ENCODE results near the gene ETFDH. TPM values are rescaled to one million over a fixed set of nuclear protein-coding genes. Genes with fewer than 3 reads are reported as not detected.
"Not testable (repeated sequence)": the region's sequence is repeated elsewhere in the genome, so short reads cannot be mapped to it uniquely, and the experiment has no call there.

The ETFDH gene
- total and polyA plus RNA-seq, 5 donors from 2014 or later, result 8.1 to 15.9 (median 9.4) TPM

- Histone ChIP-seq H3K27me3 (ENCODE audit: control insufficient read depth, insufficient read depth, low read length) (peaks cover 5% of the 10 kb centered on the region), H3K4me1 (ENCODE audit: control insufficient read depth, insufficient read depth, low read length, poor library complexity, severe bottlenecking) (no peaks in the 10 kb centered on the region), H3K36me3 (ENCODE audit: control insufficient read depth, insufficient read depth, low read length) (no peaks in the 10 kb centered on the region), H3K4me3 (ENCODE audit: low read depth, low read length) (no peak overlapping the region), H3K27ac (ENCODE audit: insufficient read depth, low read length, poor library complexity, severe bottlenecking) (no peak overlapping the region), H3K9me3 (ENCODE audit: control insufficient read depth in 2 of 2, low read length in 2 of 2) (no peaks in the 10 kb centered on the region)
- H3K4me1 Mint-ChIP-seq, result peaks cover 0 to 12% (median 7%) of the 10 kb centered on the region in 4 donors
- H3K4me3 Mint-ChIP-seq, result no peak overlapping the region
- H3K27me3 Mint-ChIP-seq, result peaks cover 26% of the 10 kb centered on the region
- DNase-seq (no peak), ATAC-seq (ENCODE audit: low read depth in 2 of 2) (no peak)
- H3K9me3 Mint-ChIP-seq, result peaks cover 0 to 3% (median 0%) of the 10 kb centered on the region in 7 donors
- H3K27ac Mint-ChIP-seq, result no peak overlapping the region
- no peaks in the 10 kb centered on the region for H3K36me3 Mint-ChIP-seq
Observed at GRCh38 chr4:158649111-158649680, 22.9 kb upstream of the ETFDH start.

GRCh38 chr4:158652920-158653319 is 19.2 kb upstream of the ETFDH start:
- Mint-ChIP-seq H3K4me1 (peaks cover 0 to 12% (median 7%) of the 10 kb centered on the region in 4 donors), H3K27ac (peak overlapping the region in 1 of 3 donors; percentile 32), H3K36me3 (no peaks in the 10 kb centered on the region), H3K9me3 (no peaks in the 10 kb centered on the region), H3K27me3 (peaks cover 13% of the 10 kb centered on the region), H3K4me3 (peak overlapping the region in 3 of 4 donors; percentile 25 to 59 (median 47))
- H3K36me3 ChIP-seq (ENCODE audit: control insufficient read depth, insufficient read depth, low read length), result no peaks in the 10 kb centered on the region
- no peak overlapping the region for H3K27ac ChIP-seq (ENCODE audit: insufficient read depth, low read length, poor library complexity, severe bottlenecking)
- H3K4me3 ChIP-seq (ENCODE audit: low read depth, low read length), result peak overlapping the region; percentile 68
- no peaks in the 10 kb centered on the region for H3K4me1 ChIP-seq (ENCODE audit: control insufficient read depth, insufficient read depth, low read length, poor library complexity, severe bottlenecking)
- DNase-seq (peak in 1 of 3 donors; percentile 22), ATAC-seq (ENCODE audit: low read depth in 2 of 2) (no peak)
- no peaks in the 10 kb centered on the region for H3K9me3 ChIP-seq (ENCODE audit: control insufficient read depth in 2 of 2, low read length in 2 of 2)
- H3K27me3 ChIP-seq (ENCODE audit: control insufficient read depth, insufficient read depth, low read length), result peaks cover 4% of the 10 kb centered on the region

GRCh38 chr4:158656439-158656838 is 15.7 kb upstream of the ETFDH start:
- Histone ChIP-seq H3K4me3 (ENCODE audit: low read depth, low read length) (no peak overlapping the region), H3K27me3 (ENCODE audit: control insufficient read depth, insufficient read depth, low read length) (no peaks in the 10 kb centered on the region), H3K36me3 (ENCODE audit: control insufficient read depth, insufficient read depth, low read length) (no peaks in the 10 kb centered on the region), H3K4me1 (ENCODE audit: control insufficient read depth, insufficient read depth, low read length, poor library complexity, severe bottlenecking) (no peaks in the 10 kb centered on the region), H3K27ac (ENCODE audit: insufficient read depth, low read length, poor library complexity, severe bottlenecking) (no peak overlapping the region), H3K9me3 (ENCODE audit: control insufficient read depth in 2 of 2, low read length in 2 of 2) (no peaks in the 10 kb centered on the region)
- Mint-ChIP-seq H3K27me3 (peaks cover 4% of the 10 kb centered on the region), H3K36me3 (no peaks in the 10 kb centered on the region), H3K9me3 (no peaks in the 10 kb centered on the region), H3K27ac (no peak overlapping the region), H3K4me3 (no peak overlapping the region), H3K4me1 (peaks cover 0 to 10% (median 6%) of the 10 kb centered on the region in 4 donors)
- ATAC-seq (ENCODE audit: low read depth in 2 of 2) (no peak), DNase-seq (no peak)

- Histone ChIP-seq H3K4me3 (ENCODE audit: low read depth, low read length) (no peak overlapping the region), H3K27ac (ENCODE audit: insufficient read depth, low read length, poor library complexity, severe bottlenecking) (no peak overlapping the region), H3K9me3 (ENCODE audit: control insufficient read depth in 2 of 2, low read length in 2 of 2) (no peaks in the 10 kb centered on the region), H3K36me3 (ENCODE audit: control insufficient read depth, insufficient read depth, low read length) (no peaks in the 10 kb centered on the region), H3K4me1 (ENCODE audit: control insufficient read depth, insufficient read depth, low read length, poor library complexity, severe bottlenecking) (no peaks in the 10 kb centered on the region), H3K27me3 (ENCODE audit: control insufficient read depth, insufficient read depth, low read length) (no peaks in the 10 kb centered on the region)
- Mint-ChIP-seq H3K4me3 (no peak overlapping the region), H3K27ac (no peak overlapping the region), H3K9me3 (no peaks in the 10 kb centered on the region), H3K4me1 (peaks cover 0 to 7% (median 6%) of the 10 kb centered on the region in 4 donors), H3K27me3 (peaks cover 4% of the 10 kb centered on the region), H3K36me3 (no peaks in the 10 kb centered on the region)
- DNase-seq (no peak), ATAC-seq (ENCODE audit: low read depth in 2 of 2) (no peak)
Observed at GRCh38 chr4:158657291-158657690, 14.8 kb upstream of the ETFDH start.

- not testable (repeated sequence) for H3K27me3 Mint-ChIP-seq
Observed at GRCh38 chr4:158663255-158663654, 8.8 kb upstream of the ETFDH start.

GRCh38 chr4:158663707-158664625 is 8.1 kb upstream of the ETFDH start:
- H3K9me3 ChIP-seq (ENCODE audit: control insufficient read depth in 2 of 2, low read length in 2 of 2); H3K36me3 Mint-ChIP-seq: not testable (repeated sequence)

More at GRCh38 chr4:158663255-158663654, 8.8 kb upstream of the ETFDH start:
- not testable (repeated sequence) for H3K36me3 Mint-ChIP-seq; H3K27ac ChIP-seq (ENCODE audit: insufficient read depth, low read length, poor library complexity, severe bottlenecking); H3K9me3 Mint-ChIP-seq; H3K27me3 ChIP-seq (ENCODE audit: control insufficient read depth, insufficient read depth, low read length); H3K9me3 ChIP-seq (ENCODE audit: control insufficient read depth in 2 of 2, low read length in 2 of 2); DNase-seq; H3K4me3 Mint-ChIP-seq; H3K4me1 ChIP-seq (ENCODE audit: control insufficient read depth, insufficient read depth, low read length, poor library complexity, severe bottlenecking); ATAC-seq (ENCODE audit: low read depth in 2 of 2); H3K36me3 ChIP-seq (ENCODE audit: control insufficient read depth, insufficient read depth, low read length); H3K4me1 Mint-ChIP-seq; H3K4me3 ChIP-seq (ENCODE audit: low read depth, low read length)
- peak overlapping the region in 1 of 3 donors; percentile 83 for H3K27ac Mint-ChIP-seq

GRCh38 chr4:158664806-158665205 is 7.3 kb upstream of the ETFDH start:
- H3K27me3 Mint-ChIP-seq, result no peaks in the 10 kb centered on the region
- Histone ChIP-seq H3K27me3 (ENCODE audit: control insufficient read depth, insufficient read depth, low read length) (no peaks in the 10 kb centered on the region), H3K4me3 (ENCODE audit: low read depth, low read length) (no peak overlapping the region), H3K27ac (ENCODE audit: insufficient read depth, low read length, poor library complexity, severe bottlenecking) (no peak overlapping the region), H3K9me3 (ENCODE audit: control insufficient read depth in 2 of 2, low read length in 2 of 2) (no peaks in the 10 kb centered on the region), H3K36me3 (ENCODE audit: control insufficient read depth, insufficient read depth, low read length) (no peaks in the 10 kb centered on the region), H3K4me1 (ENCODE audit: control insufficient read depth, insufficient read depth, low read length, poor library complexity, severe bottlenecking) (no peaks in the 10 kb centered on the region)
- no peak overlapping the region for H3K4me3 Mint-ChIP-seq
- no peaks in the 10 kb centered on the region for H3K9me3 Mint-ChIP-seq
- DNase-seq (no peak), ATAC-seq (ENCODE audit: low read depth in 2 of 2) (no peak)
- no peak overlapping the region for H3K27ac Mint-ChIP-seq
- peaks cover 3% of the 10 kb centered on the region for H3K36me3 Mint-ChIP-seq
- H3K4me1 Mint-ChIP-seq, result peaks cover 0 to 3% (median 0%) of the 10 kb centered on the region in 4 donors

More at GRCh38 chr4:158663707-158664625, 8.1 kb upstream of the ETFDH start:
- H3K4me3 Mint-ChIP-seq; H3K4me1 Mint-ChIP-seq; H3K9me3 Mint-ChIP-seq; DNase-seq; H3K4me1 ChIP-seq (ENCODE audit: control insufficient read depth, insufficient read depth, low read length, poor library complexity, severe bottlenecking); ATAC-seq (ENCODE audit: low read depth in 2 of 2); H3K27ac Mint-ChIP-seq; H3K27me3 ChIP-seq (ENCODE audit: control insufficient read depth, insufficient read depth, low read length); H3K4me3 ChIP-seq (ENCODE audit: low read depth, low read length); H3K27me3 Mint-ChIP-seq; H3K36me3 ChIP-seq (ENCODE audit: control insufficient read depth, insufficient read depth, low read length); H3K27ac ChIP-seq (ENCODE audit: insufficient read depth, low read length, poor library complexity, severe bottlenecking): not testable (repeated sequence)
